Adrenal gland (tissue), 5 donors: ENCODE data around the gene MEIS3.

Experiments used
- CTCF ChIP-seq, 6 experiments: fragments of 450-650 bp in 4 of 6; fragments of 200-600 bp in 2 of 6; sonication (generic) in 1 of 6; IDR thresholded peaks; 1 replicate in 5 of 6; 2 replicates in 1 of 6; pipeline versions ENCODE4 v1.5.1 to v1.8.0; 2016 to 2021; ENCODE audit warnings: antibody characterized with exemption in 6 of 6, mild to moderate bottlenecking in 2 of 6, moderate library complexity in 1 of 6
- POLR2A ChIP-seq, 2 donors: fragments of 450-650 bp; IDR thresholded peaks; one replicate each; pipeline ENCODE4 v1.6.1; 2017; ENCODE audit warnings: antibody characterized with exemption in 2 of 2, mild to moderate bottlenecking in 2 of 2, moderate library complexity in 1 of 2
- donor health status: DM: no; HTN: no; CAD: no.

DNA sequence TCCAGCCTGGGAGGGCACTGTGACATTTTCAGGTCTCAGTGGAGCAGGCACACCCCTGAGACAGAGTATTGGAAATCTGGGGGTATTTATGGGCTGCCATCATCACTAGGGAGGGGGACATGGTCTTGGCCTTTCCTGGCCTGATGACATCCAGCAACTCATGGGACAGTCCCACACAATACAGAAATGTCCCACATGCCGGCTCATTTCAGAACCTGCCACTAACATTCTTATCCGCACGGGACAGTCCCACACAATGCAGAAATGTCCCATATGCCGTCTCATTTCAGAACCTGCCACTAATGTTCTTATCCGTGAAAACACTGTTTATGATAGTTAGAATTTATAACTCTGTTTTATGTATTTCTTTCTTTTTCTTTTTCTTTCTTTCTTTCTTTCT is 42.5 kb upstream of the MEIS3 start:
- TF ChIP-seq POLR2A (IDR thresholded peaks at IDR 0.05) = no peak
- TF ChIP-seq CTCF (IDR thresholded peaks at IDR 0.05) = no peak
